GM18861 (cell line): ENCODE results near the gene IL17A.

Experiments used
- ATAC-seq: cut with Tn5 transposase; IDR thresholded peaks from one replicate; pipeline ENCODE4 v1.9.1; 2021; ENCODE audit not compliant: unreplicated experiment

The IL17A gene

GRCh38 chr6:52210227-52210626 is 24.1 kb downstream of the IL17A start:
- peak; percentile 77 for ATAC-seq

GRCh38 chr6:52213127-52213526 is 27.0 kb downstream of the IL17A start:
- ATAC-seq, result no peak

- no peak for ATAC-seq
These were observed 29.6 kb downstream of the IL17A start for GRCh38 chr6:52215787-52216186.

- ATAC-seq, result no peak
These were observed 30.9 kb downstream of the IL17A start for GRCh38 chr6:52216932-52217575.

GRCh38 chr6:52217761-52218160 is 31.6 kb downstream of the IL17A start:
- no peak for ATAC-seq

GRCh38 chr6:52221302-52221701 is 35.1 kb downstream of the IL17A start:
- no peak for ATAC-seq

- ATAC-seq, result peak; percentile 100
These were observed 41.3 kb downstream of the IL17A start for GRCh38 chr6:52227495-52227894.

GRCh38 chr6:52230685-52231084 is 44.5 kb downstream of the IL17A start:
- no peak for ATAC-seq

- no peak for ATAC-seq
These were observed 45.4 kb downstream of the IL17A start for GRCh38 chr6:52231406-52232127.

- no peak for ATAC-seq
These were observed 46.8 kb downstream of the IL17A start for GRCh38 chr6:52233005-52233404.

GRCh38 chr6:52233975-52234823 is 48.0 kb downstream of the IL17A start:
- peak; percentile 83 for ATAC-seq
